Globus pallidus (tissue), 1 donor: ENCODE measurements around the gene SEMA7A.

ENCODE experiments used
- DNase-seq: peaks from one replicate; pipeline ENCODE4 v3.0.0-alpha.2; 2015; ENCODE audit warnings: low spot score

The SEMA7A gene

GRCh38 chr15:74415966-74416916, 17.5 kb downstream of the SEMA7A start:
- no peak for DNase-seq

DNA sequence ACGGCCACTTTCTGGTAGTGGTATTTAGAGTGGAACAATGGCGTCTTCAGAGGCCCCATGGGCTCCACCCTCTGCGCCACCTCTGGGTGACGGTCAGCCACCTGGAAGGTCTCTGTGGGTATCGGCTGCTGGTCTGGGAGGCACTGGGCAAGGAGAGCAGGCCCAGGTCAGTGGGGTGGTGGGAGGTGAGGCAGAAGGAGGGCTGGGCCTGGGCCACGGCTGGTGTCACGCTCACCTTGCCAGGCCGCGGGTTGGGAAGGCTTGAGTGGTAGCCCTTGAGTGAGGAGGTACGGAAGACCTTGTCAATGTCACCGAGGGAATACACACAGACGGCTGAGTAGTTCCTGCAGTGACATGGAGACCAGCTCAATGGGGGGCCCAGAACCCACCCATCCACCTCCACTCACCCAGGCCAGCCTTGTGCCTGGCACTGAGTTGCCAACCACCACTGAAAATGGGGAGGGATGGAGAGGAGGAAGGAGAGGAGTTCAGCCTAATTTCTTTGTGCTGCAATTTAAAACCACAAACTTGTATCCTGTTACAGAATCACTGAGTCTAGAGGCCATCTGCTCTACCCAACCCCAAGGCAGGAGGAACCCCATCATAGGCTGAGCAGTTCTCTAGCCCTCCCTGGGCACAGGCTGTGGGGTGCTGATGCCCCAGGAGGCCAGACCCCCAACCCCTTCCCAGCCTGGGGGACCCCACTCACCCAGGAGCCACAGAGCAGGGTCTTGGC, 19.0 kb downstream of the SEMA7A start:
- DNase-seq: no peak

DNA sequence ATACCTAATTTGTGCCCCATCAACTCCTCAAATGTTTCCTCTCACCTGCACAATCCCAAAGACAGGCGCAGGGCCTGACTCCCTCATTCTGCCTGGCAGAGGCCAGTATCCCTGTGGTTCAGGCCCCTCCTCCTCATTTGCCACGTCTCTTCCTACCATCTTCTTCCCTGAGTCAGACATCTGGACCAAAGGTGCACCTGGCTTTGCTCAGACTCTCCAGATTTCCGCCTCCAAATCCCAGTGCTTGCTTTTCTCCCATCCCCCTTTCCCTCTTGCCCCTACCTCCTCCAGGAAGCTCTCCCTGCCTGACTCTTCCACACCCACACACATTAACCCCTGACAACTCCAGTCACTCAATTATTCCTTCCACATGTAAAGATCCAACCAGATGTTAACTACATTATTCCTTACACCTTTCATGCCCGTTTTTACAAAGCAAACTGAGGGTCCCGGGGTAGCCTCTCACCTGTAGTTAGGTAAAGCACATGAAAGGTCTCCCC, 19.6 kb downstream of the SEMA7A start:
- no peak for DNase-seq

DNA sequence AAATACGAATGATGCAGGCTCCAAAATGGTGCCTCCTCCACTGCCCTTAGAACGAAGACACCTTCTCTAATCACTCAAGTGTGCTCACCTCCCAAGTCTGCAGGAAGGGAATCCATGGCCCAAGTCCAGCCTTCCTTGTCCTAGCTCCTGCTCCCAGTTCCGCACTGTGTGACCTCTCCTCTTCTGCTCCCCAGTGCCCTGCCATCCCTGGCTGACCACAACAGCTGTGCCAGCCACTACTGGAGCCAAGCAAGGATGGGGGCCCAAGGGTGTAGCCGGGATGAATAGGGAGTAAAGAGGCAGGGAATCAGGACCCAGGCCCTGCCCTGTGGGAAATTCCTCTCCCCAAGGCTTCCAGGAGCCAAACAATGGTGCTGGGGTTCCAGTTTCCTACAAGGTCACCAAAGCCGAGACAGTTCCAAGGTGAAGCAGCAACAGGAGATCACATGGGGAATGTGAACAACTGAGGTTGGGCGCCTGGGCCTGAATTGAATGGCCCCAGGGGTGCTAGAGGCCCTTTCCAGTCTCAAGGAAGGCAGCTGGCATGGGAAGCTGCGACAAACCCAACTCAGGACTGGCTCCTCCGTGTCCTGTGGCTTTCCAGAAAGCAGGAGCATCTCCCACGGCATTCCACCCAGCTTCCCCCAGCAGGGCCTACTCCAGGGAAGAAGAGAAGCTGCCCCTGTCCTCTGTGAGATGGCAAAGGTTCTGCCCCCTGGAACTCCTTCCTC, 20.2 kb downstream of the SEMA7A start:
- DNase-seq: no peak

- no peak for DNase-seq
These were observed 21.6 kb downstream of the SEMA7A start for GRCh38 chr15:74412159-74412558.

GRCh38 chr15:74411686-74412085, 22.1 kb downstream of the SEMA7A start:
- no peak for DNase-seq

GRCh38 chr15:74410502-74410901, 23.3 kb downstream of the SEMA7A start:
- DNase-seq: no peak

GRCh38 chr15:74409225-74409624, 24.5 kb downstream of the SEMA7A start:
- no peak for DNase-seq

GRCh38 chr15:74408815-74409214, 24.9 kb downstream of the SEMA7A start:
- no peak for DNase-seq

- DNase-seq: no peak
These were observed 25.4 kb downstream of the SEMA7A start for GRCh38 chr15:74408385-74408784.

DNA sequence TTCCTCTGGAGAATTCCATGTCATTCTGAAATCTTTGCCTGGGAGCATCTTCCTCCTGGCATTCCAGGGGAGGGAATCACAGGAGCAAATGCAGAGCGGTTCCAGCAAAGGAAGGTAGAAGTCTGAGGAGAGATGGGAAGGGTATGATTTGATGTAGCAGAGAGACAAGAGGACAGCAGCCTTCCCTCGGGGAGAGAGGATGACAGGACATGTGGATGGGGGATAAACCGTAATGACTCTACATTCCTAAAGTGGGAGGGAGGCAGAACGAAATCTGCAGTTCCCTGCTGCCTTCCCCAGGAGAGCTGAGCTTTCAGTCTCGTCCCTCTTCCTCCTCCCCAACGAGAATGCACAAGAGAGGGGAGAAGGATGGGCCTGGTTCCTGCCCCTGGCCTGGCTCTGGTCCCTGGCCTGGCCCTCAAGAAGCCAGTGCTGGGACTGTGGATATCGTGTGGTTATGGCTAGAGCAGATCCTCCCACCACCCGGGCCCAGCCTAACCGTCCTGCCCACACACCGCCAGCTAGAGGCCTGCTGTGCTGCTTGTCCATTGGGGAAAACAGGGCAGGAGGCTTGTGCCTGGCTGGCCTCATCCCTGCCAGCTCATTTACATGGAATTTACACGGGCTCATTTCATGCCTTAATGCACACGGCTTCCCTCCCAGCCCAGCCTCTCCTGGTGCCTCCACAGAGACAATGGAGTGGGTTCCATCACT, 26.6 kb downstream of the SEMA7A start:
- DNase-seq: no peak

DNA sequence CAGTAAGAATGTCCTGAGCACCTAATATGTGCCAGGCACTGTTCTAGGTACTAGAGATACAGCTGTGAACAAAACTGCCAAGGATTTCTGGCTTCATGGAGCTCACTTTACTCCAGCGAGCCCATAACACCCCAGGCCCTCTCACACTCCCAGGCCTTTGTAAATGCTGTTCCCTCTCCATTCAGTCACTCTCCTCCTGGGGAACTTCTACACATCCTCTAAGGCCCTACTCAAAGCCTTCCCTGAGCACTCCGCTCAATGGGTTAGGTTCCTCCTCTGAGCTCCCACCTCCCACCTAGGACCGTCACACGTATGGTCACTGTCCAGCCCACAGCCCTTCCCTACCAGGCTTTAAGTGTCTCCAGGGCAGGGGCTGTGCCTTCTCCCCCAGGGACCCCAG, 27.2 kb downstream of the SEMA7A start:
- no peak for DNase-seq

GRCh38 chr15:74405823-74406222, 27.9 kb downstream of the SEMA7A start:
- DNase-seq: no peak

DNA sequence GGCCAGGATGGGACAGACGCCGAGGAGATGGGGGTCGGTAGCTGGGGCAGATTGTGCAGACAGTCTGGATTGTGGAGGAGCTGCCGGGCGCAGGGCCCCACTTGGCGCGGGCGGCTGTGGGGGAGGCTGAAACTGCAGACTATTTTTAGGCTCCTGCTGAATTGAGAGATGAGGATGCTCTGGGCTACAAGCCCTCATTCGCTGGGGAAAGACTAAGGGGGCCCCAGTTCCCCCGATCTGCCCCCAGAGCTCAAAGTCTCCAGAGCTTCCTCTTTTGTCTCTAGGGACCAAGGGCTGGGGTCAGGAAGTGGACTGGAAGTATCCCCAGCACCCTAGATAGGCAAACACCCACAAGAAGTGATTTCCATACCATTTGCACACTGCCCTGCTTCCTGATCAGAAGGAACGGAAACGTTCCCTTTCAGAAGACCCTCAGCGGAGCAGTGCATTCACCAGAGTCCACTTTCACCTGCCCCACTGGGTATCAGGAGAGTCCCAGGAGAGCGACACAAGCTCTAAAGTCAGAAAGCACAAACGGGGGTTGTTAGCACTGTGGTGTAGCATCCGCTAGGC, 29.7 kb downstream of the SEMA7A start:
- no peak for DNase-seq

DNA sequence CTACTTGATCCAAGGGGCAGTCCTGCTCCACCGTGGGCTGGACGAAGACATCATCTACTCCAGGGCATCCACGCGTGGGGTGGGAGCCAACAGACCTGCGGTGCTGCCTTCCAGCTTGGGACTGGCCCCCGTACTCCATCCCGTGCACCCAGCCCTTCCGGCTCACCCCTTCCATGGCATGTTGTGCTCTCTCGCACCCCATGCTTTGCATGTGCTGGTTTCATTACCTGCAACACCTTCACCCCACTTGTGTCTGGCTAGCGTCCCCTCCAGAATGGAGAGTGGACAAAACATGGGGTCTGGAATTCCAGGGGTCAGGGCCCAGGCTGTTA, 30.2 kb downstream of the SEMA7A start:
- no peak for DNase-seq

GRCh38 chr15:74402873-74403587, 30.7 kb downstream of the SEMA7A start:
- DNase-seq: no peak

DNA sequence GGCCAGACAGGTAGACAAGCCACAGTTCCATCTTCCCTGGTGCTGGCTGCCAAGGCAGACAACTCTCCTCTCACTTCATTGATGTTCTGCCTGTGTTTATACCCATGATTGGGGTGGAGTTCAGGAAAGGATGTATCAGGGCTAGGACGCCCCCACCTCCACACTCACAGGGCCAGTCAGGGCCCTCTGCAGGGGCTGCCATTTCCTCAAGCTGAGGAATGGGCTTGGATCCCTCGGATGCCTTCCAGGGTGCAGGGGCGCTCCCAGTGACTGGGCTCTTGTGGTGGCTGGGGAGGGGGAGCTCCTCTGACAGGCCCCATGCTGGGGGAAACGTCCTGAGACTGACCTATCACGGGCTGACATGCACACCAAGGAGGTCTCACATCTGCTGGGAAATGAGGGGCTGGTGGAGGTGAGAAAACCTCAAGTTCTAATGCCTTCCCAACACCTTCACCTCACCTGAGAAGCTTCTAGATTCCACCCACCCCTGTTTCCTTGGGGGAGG, 31.4 kb downstream of the SEMA7A start:
- DNase-seq: no peak

GRCh38 chr15:74400915-74401757, 32.6 kb downstream of the SEMA7A start:
- no peak for DNase-seq

DNA sequence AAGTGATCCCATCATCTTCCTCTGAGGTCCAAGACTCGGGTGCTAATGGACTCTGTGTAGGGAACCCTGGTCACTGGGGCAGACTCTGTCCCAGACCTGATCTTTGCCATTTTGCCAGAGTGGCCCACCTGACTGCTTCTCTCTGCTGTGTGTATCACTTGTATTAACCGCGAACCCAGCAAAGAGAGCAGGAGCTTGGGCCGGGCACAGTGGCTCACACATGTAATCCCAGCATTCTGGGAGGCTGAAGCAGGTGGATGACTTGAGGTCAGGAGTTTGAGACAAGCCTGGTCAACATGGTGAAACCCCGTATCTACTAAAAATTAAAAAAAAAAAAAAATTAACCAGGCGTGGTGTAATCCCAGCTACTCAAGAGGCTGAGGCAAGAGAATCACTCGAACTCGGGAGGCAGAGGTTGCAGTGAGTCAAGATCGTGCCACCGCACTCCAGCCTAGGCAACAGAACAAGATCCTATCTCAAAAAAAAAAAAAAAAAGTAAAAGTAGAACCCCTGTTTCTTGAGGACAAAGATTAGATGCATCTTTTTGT, 33.4 kb downstream of the SEMA7A start:
- DNase-seq: no peak
